ENCODE data around the gene GRID1. TPM values are rescaled to one million over a fixed set of nuclear protein-coding genes. Genes with fewer than 3 reads are reported as not detected.

Gene GRID1
- total RNA-seq, 1 donor from 2014 or later, result 0.60 TPM

- DNase-seq (ENCODE audit: low spot score), result no peak
- H3K27me3 Mint-ChIP-seq (ENCODE audit: low read depth), result no peaks in the 10 kb centered on the region
- H3K27ac Mint-ChIP-seq (ENCODE audit: unreplicated experiment), result no peak overlapping the region
Measured at GRCh38 chr10:85610381-85611092, 756.1 kb downstream of the GRID1 start.

GRCh38 chr10:85609509-85609908, 757.1 kb downstream of the GRID1 start:
- no peaks in the 10 kb centered on the region for H3K36me3 Mint-ChIP-seq (ENCODE audit: low read depth)
- no peak for DNase-seq (ENCODE audit: low spot score)
- no peaks in the 10 kb centered on the region for H3K4me1 Mint-ChIP-seq (ENCODE audit: low read depth)
- no peaks in the 10 kb centered on the region for H3K27me3 Mint-ChIP-seq (ENCODE audit: low read depth)
- TF ChIP-seq CTCF (IDR thresholded peaks at IDR 0.05), result no peak
- no peak overlapping the region for H3K27ac Mint-ChIP-seq (ENCODE audit: unreplicated experiment)
- peaks cover 4% of the 10 kb centered on the region for H3K9me3 Mint-ChIP-seq (ENCODE audit: low read depth)
- H3K4me3 Mint-ChIP-seq (ENCODE audit: unreplicated experiment), result no peak overlapping the region

More at GRCh38 chr10:85610381-85611092, 756.1 kb downstream of the GRID1 start:
- TF ChIP-seq CTCF (IDR thresholded peaks at IDR 0.05), result no peak
- no peaks in the 10 kb centered on the region for H3K36me3 Mint-ChIP-seq (ENCODE audit: low read depth)
- peaks cover 4% of the 10 kb centered on the region for H3K9me3 Mint-ChIP-seq (ENCODE audit: low read depth)
- H3K4me1 Mint-ChIP-seq (ENCODE audit: low read depth), result no peaks in the 10 kb centered on the region
- H3K4me3 Mint-ChIP-seq (ENCODE audit: unreplicated experiment), result no peak overlapping the region

DNA sequence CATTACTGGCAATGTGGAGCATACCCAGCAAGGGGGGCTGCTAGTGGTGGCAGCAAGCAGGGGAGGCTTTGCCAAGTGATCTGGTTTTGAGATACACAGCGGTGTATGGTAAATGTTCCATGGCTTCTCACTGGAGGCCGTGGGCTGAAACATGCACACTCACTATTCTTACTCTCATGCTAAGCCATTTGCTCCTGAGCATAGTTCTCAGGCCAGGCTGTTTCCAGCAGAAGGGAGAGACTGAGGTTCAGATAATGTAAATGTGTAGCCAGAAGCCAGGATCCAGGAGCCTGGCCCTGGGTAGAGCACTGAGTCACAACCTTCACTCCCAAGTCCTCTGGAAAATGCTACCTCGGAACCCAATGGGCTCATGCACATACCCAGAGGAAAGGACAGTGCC, 757.9 kb downstream of the GRID1 start:
- no peaks in the 10 kb centered on the region for H3K27me3 Mint-ChIP-seq (ENCODE audit: low read depth)
- DNase-seq (ENCODE audit: low spot score), result no peak
- H3K4me3 Mint-ChIP-seq (ENCODE audit: unreplicated experiment), result no peak overlapping the region
- no peak for TF ChIP-seq CTCF (IDR thresholded peaks at IDR 0.05)
- H3K9me3 Mint-ChIP-seq (ENCODE audit: low read depth), result peaks cover 4% of the 10 kb centered on the region
- H3K36me3 Mint-ChIP-seq (ENCODE audit: low read depth), result no peaks in the 10 kb centered on the region
- no peaks in the 10 kb centered on the region for H3K4me1 Mint-ChIP-seq (ENCODE audit: low read depth)
- no peak overlapping the region for H3K27ac Mint-ChIP-seq (ENCODE audit: unreplicated experiment)

DNA sequence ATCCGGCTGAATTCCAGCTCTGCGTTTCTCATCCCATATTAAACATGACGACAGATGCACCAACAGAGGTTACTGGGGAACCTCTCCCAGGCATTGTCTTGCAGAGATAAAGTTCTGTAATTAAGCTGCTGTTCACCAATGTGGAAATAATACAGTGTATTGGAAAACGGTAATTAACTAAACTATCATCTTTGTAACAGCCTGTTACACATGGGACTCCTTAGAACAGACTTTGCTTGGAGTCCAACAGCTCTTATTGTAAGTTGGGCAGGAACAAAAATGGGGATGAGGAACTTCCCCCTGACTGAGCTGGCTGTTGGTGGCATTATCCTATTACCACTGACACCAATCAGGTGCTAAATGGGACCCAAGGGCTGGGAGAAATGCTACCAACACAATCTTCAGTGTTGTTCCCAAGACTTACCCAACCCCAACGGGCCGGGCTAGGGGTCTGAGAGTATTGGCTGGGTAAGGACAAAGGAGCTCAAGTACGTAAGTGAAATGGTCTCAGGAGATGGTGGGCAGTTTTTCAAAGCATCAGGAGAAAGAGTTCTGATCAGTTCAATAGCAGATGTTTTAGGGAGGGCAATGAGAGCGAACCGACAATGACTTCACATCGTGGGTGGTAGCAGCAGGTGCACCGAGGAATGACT, 759.4 kb downstream of the GRID1 start:
- Mint-ChIP-seq H3K36me3 (ENCODE audit: low read depth) (no peaks in the 10 kb centered on the region), H3K27me3 (ENCODE audit: low read depth) (no peaks in the 10 kb centered on the region), H3K4me1 (ENCODE audit: low read depth) (no peaks in the 10 kb centered on the region), H3K4me3 (ENCODE audit: unreplicated experiment) (no peak overlapping the region), H3K9me3 (ENCODE audit: low read depth) (peaks cover 4% of the 10 kb centered on the region), H3K27ac (ENCODE audit: unreplicated experiment) (no peak overlapping the region)
- DNase-seq (ENCODE audit: low spot score), result no peak
- TF ChIP-seq CTCF (IDR thresholded peaks at IDR 0.05), result no peak

DNA sequence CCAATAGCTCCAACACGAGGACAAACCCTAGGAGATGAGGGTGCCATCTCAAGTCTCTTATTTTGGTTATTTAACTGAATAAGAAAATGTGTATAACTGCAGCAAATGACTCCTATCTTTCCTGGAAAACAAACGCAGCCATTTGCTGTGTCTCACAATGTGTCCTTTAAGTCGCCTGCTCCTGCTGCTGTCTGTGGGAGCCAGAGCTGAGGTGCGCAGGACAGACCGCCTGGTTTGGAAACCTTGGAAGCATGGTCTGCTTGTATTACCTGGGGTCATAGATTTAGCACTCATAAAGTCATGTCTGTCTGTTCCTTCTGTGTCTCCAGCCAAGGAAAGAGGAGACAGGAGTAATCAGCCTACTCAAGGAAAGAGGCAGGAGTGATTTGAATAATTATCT, 760.2 kb downstream of the GRID1 start:
- DNase-seq (ENCODE audit: low spot score), result no peak
- no peak overlapping the region for H3K27ac Mint-ChIP-seq (ENCODE audit: unreplicated experiment)
- H3K9me3 Mint-ChIP-seq (ENCODE audit: low read depth), result peaks cover 4% of the 10 kb centered on the region

More for the DNA sequence above, 760.2 kb downstream of the GRID1 start:
- Mint-ChIP-seq H3K4me3 (ENCODE audit: unreplicated experiment) (no peak overlapping the region), H3K27me3 (ENCODE audit: low read depth) (no peaks in the 10 kb centered on the region), H3K4me1 (ENCODE audit: low read depth) (no peaks in the 10 kb centered on the region), H3K36me3 (ENCODE audit: low read depth) (no peaks in the 10 kb centered on the region)
- TF ChIP-seq CTCF (IDR thresholded peaks at IDR 0.05), result no peak
